ENCODE results near the gene FRMD4A. TPM values are rescaled to one million over a fixed set of nuclear protein-coding genes. Genes with fewer than 3 reads are reported as not detected.

Gene FRMD4A
- total RNA-seq, 1 experiment from 2014 or later = 19.6 TPM

- DNase-seq = no peak
- no peak for TF ChIP-seq CTCF (conservative IDR thresholded peaks at IDR 0.05)
- H3K4me1 ChIP-seq (ENCODE audit: insufficient read depth, low read length) = no peaks in the 10 kb centered on the region
- no peak overlapping the region for H2BK12ac ChIP-seq (ENCODE audit: insufficient read length, low read depth, low read length)
- Mint-ChIP-seq H3K27ac (no peak overlapping the region; a peak in 1 of 7 replicates), H3K9me3 (no peaks in the 10 kb centered on the region), H3K27me3 (ENCODE audit: low read depth) (no peaks in the 10 kb centered on the region), H3K36me3 (ENCODE audit: insufficient read depth in 1 of 3, low read depth in 3 of 3) (no peaks in the 10 kb centered on the region; a peak in 1 of 7 replicates), H3K4me3 (no peak overlapping the region), H3K4me1 (peaks cover 3 to 10% of the 10 kb centered on the region in 2 experiments; a peak in 3 of 4 replicates)
- no peaks in the 10 kb centered on the region for H3K79me1 ChIP-seq (ENCODE audit: insufficient read depth, low read depth, low read length, poor library complexity, severe bottlenecking)
- no peak overlapping the region for H3K9ac ChIP-seq (ENCODE audit: extremely low read depth, insufficient read length, low read length)
- H3K23me2 ChIP-seq (ENCODE audit: insufficient read length, low read depth, low read length, poor library complexity, severe bottlenecking) = no peaks in the 10 kb centered on the region
- H3T11ph ChIP-seq (ENCODE audit: low read length) = no peak overlapping the region
- no peak overlapping the region for H2AFZ ChIP-seq (ENCODE audit: low read length)
- H4K91ac ChIP-seq (ENCODE audit: insufficient read length, low read depth, low read length) = no peak overlapping the region
- no peak overlapping the region for H3K23ac ChIP-seq (ENCODE audit: insufficient read length, low read depth, low read length)
- H2BK20ac ChIP-seq (ENCODE audit: low read depth, low read length, poor library complexity, severe bottlenecking) = no peak overlapping the region
- no peak overlapping the region for H3K4me2 ChIP-seq (ENCODE audit: insufficient read depth, insufficient read length, low read length)
- no peaks in the 10 kb centered on the region for H4K20me1 ChIP-seq (ENCODE audit: control insufficient read depth, insufficient read depth, insufficient read length)
- no peak overlapping the region for H3K14ac ChIP-seq (ENCODE audit: insufficient read depth, low read length)
- H2BK120ac ChIP-seq (ENCODE audit: low read depth, low read length, poor library complexity, severe bottlenecking) = no peak overlapping the region
- no peak overlapping the region for H3K18ac ChIP-seq (ENCODE audit: insufficient read length, low read depth, low read length)
- H3K79me2 ChIP-seq (ENCODE audit: insufficient read depth, low read length) = no peaks in the 10 kb centered on the region
- H3K27ac ChIP-seq (ENCODE audit: insufficient read length, low read depth, low read length) = no peak overlapping the region
- no peaks in the 10 kb centered on the region for H3K27me3 ChIP-seq (ENCODE audit: insufficient read depth, low read length)
- H3K9me3 ChIP-seq (ENCODE audit: control insufficient read depth, low read depth, low read length) = no peaks in the 10 kb centered on the region
- H3K4ac ChIP-seq (ENCODE audit: low read depth, low read length) = no peak overlapping the region; the same call in 1 of the 2 replicates
- H2BK15ac ChIP-seq (ENCODE audit: low read depth, low read length) = no peak overlapping the region
- no peak overlapping the region for H3K56ac ChIP-seq (ENCODE audit: insufficient read length, low read depth, low read length)
- no peak overlapping the region for H2BK5ac ChIP-seq (ENCODE audit: insufficient read length, low read length)
- no CpG with 5 or more reads among the region's 15 CpGs for WGBS (ENCODE audit: extremely low coverage, insufficient read length, low lambda C conversion rate)
- H2AK5ac ChIP-seq (ENCODE audit: insufficient read length, low read length) = no peak overlapping the region
- no peak overlapping the region for H4K8ac ChIP-seq (replicated peaks; ENCODE audit: insufficient read length, low read depth, low read length)
- H4K5ac ChIP-seq (ENCODE audit: insufficient read length, low read depth, low read length) = no peak overlapping the region
Observed at GRCh38 chr10:13743101-13743693, 587.5 kb downstream of the FRMD4A start.

Measured in H9 (cell line).